PC-9 (cell line): Measurements from ENCODE around the gene XAGE3.

ENCODE experiments used
- CTCF ChIP-seq: fragments of 200-600 bp; sonication (generic); conservative IDR thresholded peaks from 2 replicates; pipeline ENCODE4 v1.6.1; 2017; ENCODE audit warnings: mixed run types, antibody characterized with exemption, mild to moderate bottlenecking, moderate library complexity
- EZH2 ChIP-seq: fragments of 200-600 bp; sonication (generic); IDR thresholded peaks from 2 replicates; pipeline ENCODE4 v1.8.0; 2017; ENCODE audit warnings: antibody characterized with exemption, low read depth

DNA sequence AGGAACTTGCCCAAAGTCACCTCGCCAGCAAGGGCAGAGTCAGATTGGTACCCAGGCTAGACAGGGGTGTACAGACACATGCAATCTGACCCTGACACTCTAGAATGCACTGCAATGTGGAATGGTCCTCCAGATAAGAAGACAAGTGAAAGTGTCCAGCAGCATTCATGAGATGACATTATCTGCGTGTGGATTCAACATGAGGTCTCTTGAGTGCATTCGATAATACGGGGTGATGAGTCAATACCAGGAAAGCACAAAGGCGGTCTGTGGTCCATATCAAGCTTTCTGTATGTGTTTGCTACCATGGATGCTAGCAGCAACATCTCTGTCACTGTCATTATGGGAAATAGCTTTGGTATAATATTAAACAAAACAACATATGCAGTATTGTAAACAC lies 6.8 kb upstream of the XAGE3 start:
- TF ChIP-seq EZH2 (no peak), CTCF (no peak)
